HL-60 (cell line): ENCODE data around the gene ZNF274.

Experiments used
- GABPA ChIP-seq: IDR thresholded peaks from 2 replicates; pipeline ENCODE4 v1.6.1; 2012; ENCODE audit warnings: low read depth
- POLR2AphosphoS5 ChIP-seq: IDR thresholded peaks from 2 replicates; pipeline ENCODE4 v1.6.1; 2012; ENCODE audit warnings: low read depth
- TF ChIP-seq, protein P1 (sequence below): IDR thresholded peaks from one replicate; pipeline ENCODE4 v1.5.1; 2011; ENCODE audit warnings: low read length, control low read depth, inconsistent platforms; ENCODE audit not compliant: insufficient read depth
- TF ChIP-seq, protein P2 (sequence below): IDR thresholded peaks from 2 replicates; pipeline ENCODE4 v1.6.1; 2012; ENCODE audit warnings: low read depth; ENCODE audit not compliant: insufficient replicate concordance

DNA sequence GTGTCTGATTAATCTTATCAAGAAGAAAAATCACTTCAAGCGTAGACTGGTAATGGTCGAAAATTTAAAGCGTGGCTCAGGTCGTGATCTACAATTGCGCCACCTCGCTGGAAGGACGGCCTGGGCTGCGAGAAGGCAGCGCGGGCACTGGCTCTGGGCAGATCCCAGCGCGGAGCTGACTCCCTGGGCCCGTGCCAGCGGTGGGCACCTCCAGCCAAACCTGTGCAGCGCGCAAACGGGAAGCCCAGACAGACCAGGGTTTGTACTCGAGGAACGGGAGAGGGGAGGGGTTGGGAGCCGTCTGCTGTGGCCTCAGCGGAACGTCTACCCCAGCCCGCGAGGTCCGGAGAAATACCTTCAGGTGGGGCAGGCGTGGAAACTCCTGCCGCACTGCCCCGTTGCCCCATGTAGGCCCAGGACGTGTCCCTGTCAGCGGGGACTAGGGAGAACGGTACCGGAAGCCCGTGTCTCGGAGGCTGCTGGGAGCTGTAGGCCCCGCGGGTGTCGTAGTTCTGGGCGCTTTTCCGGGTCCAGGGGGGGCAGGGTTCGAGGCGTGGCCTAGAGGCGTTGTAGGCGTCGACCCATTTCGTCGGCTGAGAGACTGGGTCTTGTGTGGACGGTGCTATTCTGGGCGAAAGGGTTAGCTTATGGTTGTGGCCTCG is 21.1 kb downstream of the ZNF274 start:
- TF ChIP-seq POLR2AphosphoS5, result peak; percentile 41; the same call in 1 of the 2 replicates
- TF ChIP-seq, protein P1, sequence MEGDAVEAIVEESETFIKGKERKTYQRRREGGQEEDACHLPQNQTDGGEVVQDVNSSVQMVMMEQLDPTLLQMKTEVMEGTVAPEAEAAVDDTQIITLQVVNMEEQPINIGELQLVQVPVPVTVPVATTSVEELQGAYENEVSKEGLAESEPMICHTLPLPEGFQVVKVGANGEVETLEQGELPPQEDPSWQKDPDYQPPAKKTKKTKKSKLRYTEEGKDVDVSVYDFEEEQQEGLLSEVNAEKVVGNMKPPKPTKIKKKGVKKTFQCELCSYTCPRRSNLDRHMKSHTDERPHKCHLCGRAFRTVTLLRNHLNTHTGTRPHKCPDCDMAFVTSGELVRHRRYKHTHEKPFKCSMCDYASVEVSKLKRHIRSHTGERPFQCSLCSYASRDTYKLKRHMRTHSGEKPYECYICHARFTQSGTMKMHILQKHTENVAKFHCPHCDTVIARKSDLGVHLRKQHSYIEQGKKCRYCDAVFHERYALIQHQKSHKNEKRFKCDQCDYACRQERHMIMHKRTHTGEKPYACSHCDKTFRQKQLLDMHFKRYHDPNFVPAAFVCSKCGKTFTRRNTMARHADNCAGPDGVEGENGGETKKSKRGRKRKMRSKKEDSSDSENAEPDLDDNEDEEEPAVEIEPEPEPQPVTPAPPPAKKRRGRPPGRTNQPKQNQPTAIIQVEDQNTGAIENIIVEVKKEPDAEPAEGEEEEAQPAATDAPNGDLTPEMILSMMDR, result no peak
- no peak for TF ChIP-seq GABPA
- TF ChIP-seq, protein P2, sequence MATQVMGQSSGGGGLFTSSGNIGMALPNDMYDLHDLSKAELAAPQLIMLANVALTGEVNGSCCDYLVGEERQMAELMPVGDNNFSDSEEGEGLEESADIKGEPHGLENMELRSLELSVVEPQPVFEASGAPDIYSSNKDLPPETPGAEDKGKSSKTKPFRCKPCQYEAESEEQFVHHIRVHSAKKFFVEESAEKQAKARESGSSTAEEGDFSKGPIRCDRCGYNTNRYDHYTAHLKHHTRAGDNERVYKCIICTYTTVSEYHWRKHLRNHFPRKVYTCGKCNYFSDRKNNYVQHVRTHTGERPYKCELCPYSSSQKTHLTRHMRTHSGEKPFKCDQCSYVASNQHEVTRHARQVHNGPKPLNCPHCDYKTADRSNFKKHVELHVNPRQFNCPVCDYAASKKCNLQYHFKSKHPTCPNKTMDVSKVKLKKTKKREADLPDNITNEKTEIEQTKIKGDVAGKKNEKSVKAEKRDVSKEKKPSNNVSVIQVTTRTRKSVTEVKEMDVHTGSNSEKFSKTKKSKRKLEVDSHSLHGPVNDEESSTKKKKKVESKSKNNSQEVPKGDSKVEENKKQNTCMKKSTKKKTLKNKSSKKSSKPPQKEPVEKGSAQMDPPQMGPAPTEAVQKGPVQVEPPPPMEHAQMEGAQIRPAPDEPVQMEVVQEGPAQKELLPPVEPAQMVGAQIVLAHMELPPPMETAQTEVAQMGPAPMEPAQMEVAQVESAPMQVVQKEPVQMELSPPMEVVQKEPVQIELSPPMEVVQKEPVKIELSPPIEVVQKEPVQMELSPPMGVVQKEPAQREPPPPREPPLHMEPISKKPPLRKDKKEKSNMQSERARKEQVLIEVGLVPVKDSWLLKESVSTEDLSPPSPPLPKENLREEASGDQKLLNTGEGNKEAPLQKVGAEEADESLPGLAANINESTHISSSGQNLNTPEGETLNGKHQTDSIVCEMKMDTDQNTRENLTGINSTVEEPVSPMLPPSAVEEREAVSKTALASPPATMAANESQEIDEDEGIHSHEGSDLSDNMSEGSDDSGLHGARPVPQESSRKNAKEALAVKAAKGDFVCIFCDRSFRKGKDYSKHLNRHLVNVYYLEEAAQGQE, result no peak
